Activated T-cell treated with anti-CD3 and anti-CD28 coated beads, Interleukin-2, amount 50 U/mL, for 1 hour (primary cell): ENCODE measurements around the gene PRPH2.
"Not testable (repeated sequence)": the region's sequence is repeated elsewhere in the genome, so short reads cannot be mapped to it uniquely, and the experiment has no call there.

Experiments used
- DNase-seq: peaks from one replicate; pipeline ENCODE4 v3.0.0-alpha.2; 2020

Gene PRPH2

DNA sequence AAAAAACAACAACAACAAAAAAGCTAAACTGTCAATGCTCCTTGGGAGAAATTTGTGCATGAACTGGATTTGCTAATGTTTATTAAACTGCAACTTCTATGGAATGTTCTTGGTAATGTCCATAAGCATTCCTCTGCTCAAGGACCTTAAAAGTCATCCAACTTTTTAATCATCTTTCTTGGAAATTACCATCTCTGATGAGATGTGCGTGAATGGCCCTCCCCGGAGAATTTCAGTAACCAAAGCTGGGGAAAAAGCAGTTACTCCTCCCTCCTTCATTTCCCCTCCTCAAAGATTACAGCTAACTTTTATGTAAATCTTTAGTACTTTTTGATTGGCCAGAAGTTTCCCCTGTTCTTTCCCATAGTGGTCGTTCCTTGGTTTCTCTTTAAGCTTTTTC lies 18.3 kb upstream of the PRPH2 start:
- DNase-seq, result no peak

DNA sequence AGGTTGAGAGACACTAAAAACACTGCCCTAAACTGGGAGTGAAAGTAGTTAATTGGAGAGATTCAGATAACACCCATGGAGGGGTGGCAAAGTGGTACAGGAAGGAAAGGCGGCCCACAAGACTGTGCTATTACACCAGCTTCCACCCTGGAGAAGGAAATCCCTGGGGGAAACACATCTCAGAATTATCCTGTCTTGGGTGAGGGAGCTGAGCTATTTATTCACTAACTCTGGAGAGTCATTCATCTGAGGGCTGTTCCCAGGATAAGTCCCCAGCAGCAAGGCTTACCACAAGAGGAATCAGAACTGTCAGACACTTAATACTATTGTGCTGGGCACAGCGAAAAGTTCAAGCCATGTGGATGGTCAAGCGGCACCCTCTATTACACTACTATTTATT lies 13.6 kb upstream of the PRPH2 start:
- DNase-seq, result no peak

DNA sequence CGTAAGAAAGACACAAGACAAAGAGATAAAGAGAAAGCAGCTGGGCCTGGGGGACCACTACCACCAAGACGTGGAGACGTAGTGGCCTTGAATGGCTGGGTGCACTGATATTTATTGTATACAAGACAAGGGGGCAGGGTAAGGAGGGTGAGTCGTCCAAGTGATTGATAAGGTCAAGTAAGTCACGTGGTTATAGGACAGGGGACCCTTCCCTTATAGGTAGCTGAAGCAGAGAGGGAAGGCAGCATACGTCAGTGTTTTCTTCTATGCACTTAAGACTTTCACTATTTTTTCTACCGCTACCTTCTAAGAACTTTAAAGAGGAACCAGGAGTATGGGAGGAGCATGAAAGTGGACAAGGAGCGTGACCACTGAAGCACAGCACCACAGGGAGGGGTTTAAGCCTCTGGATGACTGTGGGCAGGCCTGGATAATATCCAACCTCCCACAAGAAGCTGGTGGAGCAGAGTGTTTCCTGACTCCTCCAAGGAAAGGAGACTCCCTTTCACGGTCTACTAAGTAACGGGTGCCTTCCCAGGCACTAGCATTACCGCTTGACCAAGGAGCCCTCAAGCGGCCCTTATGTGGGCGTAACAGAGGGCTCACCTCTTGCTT lies 11.6 kb upstream of the PRPH2 start:
- not testable (repeated sequence) for DNase-seq

DNA sequence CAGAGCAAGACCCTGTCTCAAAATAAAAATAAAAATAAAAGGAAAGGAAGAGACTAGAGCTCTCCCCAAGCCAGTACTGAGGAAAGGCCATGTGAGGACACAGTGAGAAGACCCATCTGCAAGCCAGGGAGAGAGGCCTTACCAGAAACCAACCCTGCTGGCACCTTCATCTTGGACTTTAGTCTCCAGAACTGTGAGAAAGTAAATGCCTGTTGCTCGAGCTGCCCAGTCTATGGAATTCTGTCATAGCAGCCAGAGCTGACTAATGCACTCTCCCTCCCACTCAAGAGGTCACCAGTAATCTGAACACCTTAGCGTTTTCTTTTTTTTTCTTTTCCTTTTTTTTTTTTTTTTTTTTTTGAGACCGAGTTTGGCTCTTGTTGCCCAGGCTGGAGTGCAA lies 7.3 kb upstream of the PRPH2 start:
- DNase-seq, result no peak

DNA sequence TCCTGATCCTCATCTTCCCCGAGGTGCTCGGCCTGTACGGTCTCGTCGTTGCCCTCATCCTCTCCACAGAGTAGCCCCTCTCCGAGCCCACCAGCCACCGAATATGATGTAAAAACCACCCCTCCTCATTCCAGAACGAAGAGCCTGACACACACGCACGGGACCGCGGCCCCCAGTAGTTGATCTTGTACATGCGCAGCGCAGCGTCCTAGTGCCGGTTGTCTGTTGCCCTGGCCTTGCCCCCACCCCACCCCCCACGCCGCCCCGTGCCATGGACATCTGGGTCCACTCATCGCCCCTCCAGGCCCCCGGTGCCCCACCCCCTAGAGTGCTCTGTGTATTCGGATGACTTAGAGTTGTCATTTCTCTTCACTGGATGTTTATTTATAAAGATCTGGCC lies 5.2 kb upstream of the PRPH2 start:
- DNase-seq, result no peak

DNA sequence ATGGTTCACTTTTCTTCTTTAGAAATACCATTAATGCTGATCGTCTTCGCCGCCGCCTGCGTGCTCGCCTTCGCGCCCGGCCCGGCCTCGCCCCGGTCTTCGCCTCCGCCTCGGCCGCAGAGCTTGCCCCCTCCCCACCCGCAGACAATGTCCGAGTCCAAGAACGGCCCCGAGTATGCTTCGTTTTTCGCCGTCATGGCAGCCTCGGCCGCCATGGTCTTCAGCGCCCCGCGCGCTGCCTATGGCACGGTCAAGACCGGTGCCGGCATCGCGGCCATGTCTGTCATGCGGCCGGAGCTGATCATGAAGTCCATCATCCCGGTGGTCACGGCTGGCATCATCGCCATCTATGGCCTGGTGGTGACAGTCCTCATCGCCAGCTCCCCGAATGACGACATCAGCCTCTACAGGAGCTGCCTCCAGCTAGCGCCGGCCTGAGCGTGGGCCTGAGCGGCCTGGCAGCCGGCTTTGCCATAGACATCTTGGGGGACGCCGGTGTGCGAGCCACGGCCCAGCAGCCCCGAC lies 4.8 kb upstream of the PRPH2 start:
- peak; percentile 37 for DNase-seq

DNA sequence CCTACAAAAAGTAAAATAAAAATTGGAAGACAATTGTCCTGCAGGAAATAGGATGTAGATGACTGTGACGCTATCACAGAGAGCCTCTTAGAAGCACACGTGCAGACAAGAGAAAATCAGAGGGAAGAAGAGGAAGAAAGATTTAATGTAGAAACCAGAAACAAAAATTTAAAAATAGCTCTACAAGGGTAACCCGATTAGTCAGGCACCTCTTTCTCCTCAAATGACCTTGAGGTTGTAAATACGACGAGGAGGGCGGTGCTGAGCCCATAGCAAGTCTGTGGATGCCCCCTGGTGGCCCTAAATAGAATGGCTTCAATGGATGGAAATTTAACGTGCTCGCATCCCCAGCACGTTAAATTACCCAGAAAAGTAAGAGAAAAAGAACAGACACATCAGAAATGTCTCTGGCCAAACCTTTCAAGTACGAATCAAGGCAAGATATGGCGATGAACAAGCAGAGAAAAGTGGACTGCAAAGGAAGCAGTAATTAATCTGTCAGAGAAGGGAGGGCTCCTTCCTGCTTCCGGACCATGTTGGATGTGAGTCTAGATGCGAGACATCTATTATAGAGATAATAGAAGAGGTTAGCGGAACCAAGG lies 4.2 kb upstream of the PRPH2 start:
- peak; percentile 58 for DNase-seq

DNA sequence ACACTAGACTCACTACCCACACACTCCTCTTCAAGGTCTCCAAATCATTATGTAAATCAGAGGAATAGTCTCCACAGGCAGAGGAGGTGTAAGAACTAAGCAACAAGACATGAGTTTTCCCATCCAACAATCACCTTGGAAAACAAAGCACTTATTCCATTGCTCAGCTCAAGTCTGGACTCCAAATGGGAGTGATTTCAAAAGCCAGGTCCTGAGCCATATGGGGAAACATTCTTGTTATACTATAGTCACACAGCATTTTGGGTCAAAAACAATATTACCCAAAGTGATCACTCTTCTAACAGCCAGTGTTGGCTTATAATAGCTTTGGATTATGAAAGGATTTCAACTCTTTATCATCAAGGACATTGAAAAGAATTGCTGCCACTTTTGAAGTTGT lies 3.6 kb upstream of the PRPH2 start:
- no peak for DNase-seq

DNA sequence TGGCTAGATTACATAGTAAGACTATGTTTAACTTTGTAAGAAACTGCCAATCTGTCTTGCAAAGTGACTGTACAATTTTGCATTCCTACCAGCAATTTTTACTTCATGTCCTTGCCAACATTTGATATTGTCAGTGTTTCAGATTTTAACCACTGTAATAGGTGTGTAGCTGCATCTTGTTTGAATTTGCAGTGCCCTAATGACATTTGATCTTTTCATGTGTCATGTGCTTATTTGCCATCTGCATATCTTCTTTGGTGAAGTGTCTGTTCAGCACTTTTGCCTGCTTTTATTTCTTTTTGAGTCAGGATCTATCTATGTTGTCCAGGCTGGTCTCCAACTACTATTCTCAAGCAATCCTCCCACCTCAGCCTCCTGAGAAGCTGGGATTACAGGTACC lies 2.4 kb upstream of the PRPH2 start:
- no peak for DNase-seq

DNA sequence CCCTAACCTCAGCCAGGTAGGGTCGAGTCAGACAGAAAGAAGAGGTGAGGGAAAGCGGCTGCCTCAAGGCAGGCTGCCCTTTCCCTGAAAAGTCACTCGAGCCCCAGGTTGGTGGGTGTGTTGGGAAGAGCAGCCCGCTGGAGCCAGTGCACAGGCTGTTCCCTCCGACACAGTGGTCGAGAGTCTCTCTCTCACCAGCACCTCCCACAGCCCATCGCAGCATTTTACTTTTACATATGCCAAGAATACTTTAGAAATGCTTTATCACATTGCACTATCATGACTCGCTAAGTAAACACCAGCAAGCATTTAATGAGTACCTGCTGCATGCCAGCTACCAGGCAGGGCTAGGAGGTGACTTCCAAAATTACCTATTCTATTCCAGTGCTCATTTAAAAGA lies 1.7 kb downstream of the PRPH2 start:
- DNase-seq, result no peak

DNA sequence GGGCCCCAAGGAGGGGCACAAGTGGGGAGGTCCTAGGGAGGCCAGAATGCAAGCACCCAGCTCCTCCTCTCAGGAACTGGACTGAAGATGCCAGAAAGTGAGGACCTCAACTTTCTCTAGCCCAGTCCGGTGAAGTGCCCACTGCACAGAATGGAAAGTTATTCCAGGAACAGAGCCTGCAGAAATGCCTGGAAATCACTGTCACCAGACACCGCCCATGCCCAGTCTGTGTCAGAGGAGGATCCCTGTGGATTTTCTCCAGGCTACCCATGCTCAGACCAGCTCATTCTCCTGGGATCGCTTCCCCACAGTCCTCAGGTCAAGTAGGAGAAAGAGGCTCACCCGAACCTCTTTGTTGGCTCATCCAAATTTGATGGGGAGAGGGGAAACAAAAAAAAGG lies 6.5 kb downstream of the PRPH2 start:
- no peak for DNase-seq

DNA sequence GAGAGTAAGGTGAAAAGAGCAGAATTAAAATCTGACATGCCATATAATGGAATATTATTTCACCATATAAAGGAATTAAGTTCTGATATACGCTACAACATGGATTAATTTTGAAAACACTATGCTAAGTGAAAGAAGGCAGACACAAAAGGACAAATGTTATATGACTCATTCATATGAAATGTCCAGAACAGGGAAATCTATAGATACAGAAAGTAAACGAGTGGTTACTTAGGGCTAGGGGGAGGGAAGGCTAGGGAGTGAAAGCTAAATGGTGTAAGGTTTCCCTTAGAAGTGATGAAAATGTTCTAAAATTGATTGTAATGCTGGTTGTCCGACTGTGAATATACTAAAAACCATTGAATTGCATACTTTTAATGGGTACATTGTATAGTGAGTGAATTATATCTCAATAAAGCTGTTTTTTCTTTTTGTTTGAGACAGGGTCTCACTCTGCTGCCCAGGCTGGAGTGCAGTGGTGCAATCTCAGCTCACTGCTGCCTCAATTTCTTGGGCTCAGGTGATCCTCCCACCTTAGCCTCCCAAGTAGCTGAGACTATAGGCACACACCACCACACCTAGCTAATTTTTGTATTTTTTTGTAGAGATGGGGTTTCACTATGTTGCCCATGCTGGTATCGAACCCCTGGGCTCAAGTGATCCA lies 8.2 kb downstream of the PRPH2 start:
- no peak for DNase-seq

DNA sequence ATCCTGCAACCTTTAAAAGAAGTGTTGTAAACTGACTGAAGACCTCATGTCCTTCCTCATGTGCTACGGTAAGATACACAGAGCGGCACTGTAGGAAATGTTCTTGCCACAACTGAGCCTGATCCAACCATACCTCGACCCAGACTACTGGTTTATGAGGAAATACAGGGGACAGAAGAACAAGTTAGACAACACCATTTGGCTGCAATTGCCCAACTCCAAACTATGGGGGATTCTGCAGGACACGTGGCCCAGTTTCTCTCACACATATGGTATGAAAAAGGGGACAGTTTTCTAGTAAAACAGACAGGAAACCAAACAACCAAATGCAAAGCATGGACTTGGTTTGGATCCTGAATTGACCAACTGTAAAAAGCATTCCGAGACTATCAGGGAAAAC lies 10.5 kb downstream of the PRPH2 start:
- no peak for DNase-seq

DNA sequence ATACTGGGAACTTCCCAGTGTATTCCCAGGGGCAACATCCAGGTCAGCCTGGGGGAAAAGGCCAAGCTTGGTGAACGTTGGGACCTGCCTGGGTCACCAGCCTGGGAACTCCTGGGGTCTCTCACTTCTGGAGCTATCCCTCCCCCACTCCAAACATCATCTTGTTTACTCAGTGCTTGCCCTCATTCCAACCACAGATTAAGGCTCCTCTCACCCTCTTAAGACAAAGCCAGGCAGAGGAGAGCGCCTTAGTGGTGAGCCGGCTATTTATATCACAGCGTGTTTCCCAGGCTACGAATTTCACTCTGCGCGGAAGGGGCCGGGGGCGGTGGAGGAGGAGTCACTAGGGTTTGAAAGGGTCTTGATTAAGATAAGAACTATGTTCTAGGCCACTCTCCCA lies 12.1 kb downstream of the PRPH2 start:
- DNase-seq, result no peak

DNA sequence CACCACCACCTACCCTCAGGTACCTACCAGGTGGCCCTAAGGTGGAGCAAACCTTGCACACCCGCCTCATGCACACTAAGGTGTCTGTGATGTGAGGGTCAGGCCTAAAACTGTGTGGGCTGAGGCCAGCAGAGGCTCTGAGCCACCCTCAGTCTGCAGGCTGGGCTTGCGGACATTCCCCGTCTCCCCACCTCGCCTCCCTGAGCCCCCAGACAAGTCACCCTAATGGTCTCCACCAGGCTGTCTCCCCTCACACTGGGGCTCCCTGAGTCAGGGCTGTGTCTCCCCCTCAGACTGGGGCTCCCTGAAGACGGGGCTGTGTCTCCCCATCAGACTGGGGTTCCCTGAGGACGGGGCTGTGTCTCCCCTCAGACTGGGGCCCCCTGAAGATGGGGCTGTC lies 12.5 kb downstream of the PRPH2 start:
- no peak for DNase-seq

DNA sequence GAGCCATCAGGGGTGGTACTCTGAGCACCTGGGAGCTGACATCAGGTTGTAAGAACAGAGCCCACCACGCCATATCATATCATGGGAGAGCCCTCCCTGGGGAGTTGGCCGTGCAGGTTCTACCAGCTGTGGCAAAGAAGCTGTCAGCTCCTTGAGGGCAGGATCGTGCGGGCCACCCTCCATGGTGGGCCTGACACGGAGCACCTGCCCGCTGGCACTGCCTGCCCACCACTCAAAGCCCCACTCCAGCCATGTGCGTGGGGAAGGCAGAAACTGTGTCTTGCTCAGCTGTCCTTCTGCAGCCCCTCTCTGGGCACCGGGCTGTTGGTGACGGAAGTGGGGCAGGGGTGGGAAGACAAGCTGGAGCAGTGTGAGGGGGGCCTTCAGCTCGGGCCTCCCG lies 14.3 kb downstream of the PRPH2 start:
- DNase-seq, result no peak

DNA sequence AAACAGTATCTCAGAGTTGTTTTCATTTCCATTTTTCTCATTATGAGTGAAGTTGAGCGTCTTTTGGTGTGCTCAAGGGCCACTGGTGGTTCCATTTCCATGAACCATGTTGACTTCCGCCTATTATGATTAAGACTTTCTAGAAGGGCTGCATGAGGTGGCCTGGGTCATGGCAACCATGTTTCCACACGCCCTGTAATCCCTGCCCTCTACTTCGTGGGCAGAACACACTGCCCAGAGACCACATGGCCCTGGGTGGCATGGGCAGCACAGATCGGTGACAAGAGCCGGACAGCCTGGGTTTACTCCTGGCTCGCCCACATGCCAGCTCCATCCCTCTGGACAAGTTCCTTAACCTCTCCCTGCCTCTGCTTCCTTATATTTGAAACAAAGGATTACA lies 14.8 kb downstream of the PRPH2 start:
- no peak for DNase-seq

DNA sequence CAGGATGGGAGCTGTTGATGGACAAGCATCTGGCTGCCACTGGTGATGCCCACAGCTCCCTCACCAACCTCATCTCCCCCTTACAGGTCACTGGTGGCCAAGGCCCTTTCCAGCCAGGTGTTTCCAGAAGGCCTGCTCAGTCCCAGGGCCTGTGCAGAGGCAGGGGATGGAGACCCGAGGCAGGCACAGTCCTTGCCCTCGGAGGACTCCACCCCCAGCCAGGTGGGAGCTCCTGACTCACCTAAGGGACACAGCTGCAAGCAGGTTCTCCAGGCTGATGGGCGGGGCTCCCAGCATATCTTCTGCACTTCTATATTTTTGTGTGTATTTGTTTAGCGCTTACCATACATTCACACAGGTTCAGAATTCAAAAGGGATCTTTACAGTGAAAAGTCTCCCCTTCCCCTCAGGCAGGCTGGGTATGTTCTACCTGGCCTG lies 17.4 kb downstream of the PRPH2 start:
- DNase-seq, result no peak

DNA sequence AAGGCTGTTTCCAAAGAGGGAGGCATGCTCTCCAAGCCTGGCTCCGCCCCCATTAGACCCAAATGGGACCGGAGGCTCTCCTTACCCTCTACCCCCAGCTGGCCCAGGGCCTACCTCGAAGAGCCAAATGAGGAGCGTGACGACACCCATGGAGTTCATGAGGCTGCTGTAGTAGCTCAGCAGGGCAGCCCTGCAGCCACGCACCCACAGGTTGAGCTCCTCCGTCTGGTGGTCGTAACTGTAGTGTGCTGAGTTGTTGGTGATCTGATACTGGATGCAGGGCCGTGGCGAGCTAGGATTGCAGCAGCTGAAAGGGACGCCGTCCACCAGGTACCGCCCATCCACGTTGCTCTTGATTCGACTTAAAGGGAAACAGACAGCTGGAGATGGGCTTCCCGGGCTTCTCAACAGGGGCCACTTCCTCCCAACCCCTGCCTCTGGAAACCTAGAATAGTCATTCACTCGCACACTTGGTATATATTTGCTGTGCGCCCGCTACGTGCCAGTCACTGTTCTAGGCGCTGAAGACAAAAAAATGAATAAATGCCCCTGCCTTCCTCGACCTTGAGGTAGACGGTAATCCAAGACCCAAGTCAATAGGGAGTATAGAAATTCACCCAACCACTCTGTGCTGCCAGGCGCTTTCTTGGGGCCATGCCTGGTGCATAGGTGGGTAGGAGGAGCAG lies 18.0 kb downstream of the PRPH2 start:
- no peak for DNase-seq

DNA sequence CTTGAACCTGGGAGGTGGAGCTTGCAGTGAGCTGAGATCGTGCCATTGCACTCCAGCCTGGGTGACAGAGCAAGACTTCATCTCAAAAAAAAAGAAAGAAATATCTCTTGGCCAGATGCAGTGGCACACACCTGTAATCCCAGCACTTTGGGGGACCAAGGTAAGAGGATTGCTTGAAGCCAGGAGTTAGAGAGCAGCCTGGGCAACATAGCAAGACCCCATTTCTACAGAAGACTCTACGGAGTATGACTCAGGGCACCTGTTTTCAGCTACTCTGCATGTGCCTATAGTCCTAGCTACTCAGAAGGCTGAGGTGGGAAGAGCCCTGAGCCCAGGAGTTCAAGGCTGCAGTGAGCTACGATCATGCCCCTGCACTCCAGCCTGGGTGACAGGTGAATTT lies 19.6 kb downstream of the PRPH2 start:
- not testable (repeated sequence) for DNase-seq

DNA sequence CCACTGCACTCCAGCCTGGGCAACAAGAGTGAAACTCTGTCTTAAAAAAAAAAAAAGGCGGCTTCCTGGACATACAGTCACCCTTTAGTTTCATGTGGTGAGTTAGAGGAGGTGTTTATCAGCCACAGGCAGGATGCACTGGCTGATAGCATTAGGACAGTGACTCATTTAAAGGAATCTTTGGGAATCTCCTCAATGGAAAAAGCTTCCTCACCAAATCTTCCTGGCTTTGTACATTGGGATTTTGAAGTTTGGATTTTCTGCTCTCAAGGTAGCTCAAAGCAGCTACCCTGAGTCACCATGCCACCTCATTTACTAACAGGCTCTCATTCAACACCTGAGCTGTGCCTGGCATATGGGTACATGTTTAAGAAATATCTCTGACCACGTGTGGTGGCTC lies 20.2 kb downstream of the PRPH2 start:
- DNase-seq, result no peak

DNA sequence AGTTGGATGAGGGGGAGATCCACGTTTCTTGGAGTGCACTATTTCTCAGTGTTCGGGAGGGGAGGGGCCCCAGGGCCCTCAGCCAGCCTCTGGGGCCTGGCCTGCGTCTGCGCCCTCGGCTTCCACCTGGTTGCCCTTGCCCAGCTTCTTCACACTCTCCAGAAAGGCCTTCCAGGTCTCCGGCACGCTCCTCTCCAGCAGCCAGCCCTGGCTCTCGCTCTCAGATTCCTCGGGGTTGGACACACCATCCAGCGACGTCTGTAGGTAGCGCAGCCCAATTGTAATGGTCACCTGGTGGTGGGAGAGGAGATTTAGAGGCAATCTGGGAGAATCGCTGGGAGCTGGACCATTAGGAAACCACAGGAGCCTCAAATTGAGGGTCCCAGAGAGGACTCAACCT lies 24.2 kb downstream of the PRPH2 start:
- no peak for DNase-seq

DNA sequence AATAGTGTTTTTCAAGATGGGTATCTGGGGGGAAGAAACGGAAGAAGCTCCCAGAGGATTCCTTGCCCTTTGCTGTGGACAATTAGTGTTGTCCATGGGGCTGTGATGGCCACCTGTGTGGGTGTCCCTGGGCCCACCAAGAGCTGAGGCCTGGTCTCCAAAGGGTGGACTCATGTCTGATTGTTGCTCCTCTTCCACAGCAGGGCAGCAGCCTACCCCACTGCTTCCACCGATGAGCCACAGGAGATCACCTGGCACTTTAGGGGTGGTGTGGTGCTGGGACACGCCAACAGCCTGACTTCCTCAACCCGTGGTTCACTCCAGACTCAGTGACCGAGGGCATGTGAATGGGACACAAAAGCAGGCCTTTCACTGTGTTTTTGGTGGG lies 25.1 kb downstream of the PRPH2 start:
- no peak for DNase-seq
